ENCODE measurements around the gene ATP6V1E1.
"Not testable (repeated sequence)": the region's sequence is repeated elsewhere in the genome, so short reads cannot be mapped to it uniquely, and the experiment has no call there.

The ATP6V1E1 gene

DNA sequence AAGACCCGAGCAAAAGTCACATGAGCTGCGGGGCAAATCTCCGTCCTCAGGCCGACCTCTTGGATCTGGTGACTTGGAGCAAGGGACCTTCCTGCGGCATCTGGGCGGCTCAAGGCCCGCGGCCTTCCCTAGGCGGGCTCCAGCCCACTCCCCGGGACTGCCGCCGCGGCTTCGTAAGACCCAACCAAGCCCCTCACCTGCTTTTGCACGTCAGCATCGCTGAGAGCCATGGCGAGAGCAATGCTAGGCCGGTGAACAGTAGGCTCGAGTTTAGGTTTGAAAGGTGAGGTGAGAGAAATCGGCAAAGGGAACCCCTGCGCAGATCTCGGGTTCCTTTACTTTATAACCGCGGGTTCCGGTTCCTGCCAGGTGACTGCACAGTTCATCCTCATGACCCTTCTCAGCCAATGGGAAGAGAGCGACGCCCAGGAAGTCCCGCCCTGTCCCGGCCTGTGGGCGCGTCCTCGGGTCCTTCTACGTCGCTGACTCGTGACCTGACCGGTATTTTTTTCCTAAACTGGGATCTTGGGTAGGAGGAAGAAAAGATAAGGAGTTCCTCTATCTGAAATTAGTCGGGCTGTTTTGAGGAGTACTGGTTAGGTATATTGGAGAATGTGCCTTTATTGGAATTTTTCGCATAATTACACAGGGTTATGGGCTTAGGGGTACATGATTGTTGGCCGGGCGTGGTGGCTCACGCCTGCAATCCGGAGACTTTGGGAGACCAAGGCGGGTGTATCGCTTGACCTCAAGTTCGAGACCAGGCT lies at the start of gene ATP6V1E1:
Gene ATP6V1E1, minus strand, starts transcription at position 344 of the 767 bp plus-strand sequence. Its CDS starts 114 bp downstream, at position 230.
- in situ Hi-C loops (cut with MboI; ENCODE audit: low sequenced_read_pairs), result no loop called here

DNA sequence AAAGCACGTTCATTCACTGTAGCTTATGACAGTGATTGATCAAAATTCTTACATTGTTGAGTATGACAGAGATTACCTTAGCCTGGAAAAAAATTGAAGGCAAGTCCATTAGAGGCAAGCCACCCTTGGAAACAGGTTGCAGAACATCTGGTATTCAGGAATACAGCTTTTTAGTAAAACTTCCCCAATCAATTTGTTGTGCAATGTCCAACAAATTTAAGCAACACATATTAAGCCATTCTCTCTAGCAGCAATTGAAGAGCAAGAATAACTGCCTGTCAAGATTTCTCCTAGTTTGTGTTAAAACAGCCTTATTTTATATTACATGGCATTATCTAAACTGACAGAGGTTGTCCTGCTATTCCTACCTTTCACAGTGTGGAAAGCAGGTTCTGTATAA lies 47.0 kb upstream of the ATP6V1E1 start:
- in situ Hi-C loops (cut with MboI; ENCODE audit: low sequenced_read_pairs), result no loop called here

DNA sequence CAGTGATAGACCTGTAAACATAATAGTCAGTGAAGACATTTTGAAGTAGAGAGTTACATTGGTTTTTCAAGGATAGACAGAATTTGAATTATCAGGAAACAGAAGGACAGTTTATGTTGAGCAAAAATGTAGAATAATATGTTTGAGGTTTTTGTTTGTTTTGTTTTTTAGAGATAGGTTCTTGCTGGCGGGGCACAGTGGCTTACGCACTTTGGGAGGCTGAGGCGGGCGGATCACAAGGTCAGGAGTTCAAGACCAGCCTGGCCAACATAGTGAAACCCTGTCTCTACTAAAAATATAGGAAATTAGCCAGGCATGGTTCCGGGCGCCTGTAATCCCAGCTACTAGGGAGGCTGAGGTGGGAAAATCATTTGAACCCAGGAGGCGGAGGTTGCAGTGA lies 45.6 kb upstream of the ATP6V1E1 start:
- in situ Hi-C loops (cut with MboI; ENCODE audit: low sequenced_read_pairs), result no loop called here

GRCh38 chr22:17672417-17672991 lies 44.0 kb upstream of the ATP6V1E1 start:
- in situ Hi-C loops (cut with MboI; ENCODE audit: low sequenced_read_pairs), result no loop called here

DNA sequence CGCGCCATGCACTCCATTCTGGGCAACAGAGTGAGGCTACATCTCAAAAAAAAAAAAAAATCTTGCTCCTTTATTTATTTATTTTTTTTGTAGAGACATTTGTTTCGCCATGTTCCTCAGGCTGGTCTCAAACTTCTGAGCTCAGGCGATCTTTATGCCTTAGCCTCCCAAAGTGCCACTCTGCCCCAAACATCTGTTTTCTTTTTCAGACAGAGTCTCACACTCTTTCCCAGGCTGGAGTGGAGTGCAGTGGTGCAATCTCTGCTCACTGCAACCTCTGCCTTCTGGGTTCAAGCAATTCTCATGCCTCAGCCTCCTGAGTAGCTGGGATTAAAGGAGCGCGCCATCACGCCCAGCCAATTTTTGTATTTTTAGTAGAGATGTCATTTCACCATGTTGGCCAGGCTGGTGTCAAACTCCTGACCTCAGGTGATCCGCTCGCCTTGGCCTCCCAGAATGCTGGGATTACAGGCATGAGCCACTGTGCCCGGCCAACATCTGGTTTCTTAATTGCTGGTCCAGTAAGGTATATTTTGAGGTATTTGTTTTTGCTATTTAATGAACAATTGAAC lies 43.1 kb upstream of the ATP6V1E1 start:
- in situ Hi-C loops (cut with MboI; ENCODE audit: low sequenced_read_pairs), result not testable (repeated sequence)

DNA sequence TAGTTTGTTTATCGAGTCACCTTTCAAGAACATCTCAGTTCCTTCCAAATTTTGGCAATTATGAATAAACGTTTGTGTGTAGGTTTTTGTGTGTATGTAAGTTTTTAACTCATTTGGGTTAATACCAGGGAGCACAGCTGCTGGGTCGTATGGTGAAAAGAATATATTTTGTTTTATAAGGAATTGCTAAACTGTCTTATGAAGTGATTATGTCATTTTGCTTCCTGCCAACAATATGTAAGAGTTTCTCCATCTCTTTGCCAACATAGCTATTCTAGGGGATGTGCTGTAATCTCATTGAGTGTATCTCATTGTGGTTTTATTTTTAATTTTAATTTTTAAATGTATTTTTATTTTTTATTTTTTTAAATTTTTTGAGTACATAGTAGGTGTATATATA lies 37.3 kb upstream of the ATP6V1E1 start:
- in situ Hi-C loops (cut with MboI; ENCODE audit: low sequenced_read_pairs), result no loop called here

DNA sequence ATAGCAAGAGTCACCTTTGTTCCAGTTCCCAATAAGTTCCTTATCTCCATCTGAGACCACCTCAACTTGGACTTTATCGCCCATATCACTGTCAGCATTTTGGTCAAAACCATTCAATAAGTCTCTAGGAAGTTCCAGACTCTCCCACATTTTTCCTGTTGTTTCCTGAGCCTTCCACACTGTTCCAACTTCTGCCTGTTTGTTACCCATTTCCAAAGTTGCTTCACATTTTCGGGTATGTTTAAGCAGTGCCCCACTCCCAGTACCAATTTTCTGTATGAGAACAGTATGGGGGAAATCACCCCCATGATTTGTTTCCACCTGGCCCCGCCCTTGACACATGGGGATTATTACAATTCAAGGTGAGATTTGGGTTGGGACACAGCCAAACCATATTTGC lies 36.7 kb upstream of the ATP6V1E1 start:
- in situ Hi-C loops (cut with MboI; ENCODE audit: low sequenced_read_pairs), result no loop called here

- in situ Hi-C loops (cut with MboI; ENCODE audit: low sequenced_read_pairs), result no loop called here
Observed at GRCh38 chr22:17664414-17665055, 36.0 kb upstream of the ATP6V1E1 start.

DNA sequence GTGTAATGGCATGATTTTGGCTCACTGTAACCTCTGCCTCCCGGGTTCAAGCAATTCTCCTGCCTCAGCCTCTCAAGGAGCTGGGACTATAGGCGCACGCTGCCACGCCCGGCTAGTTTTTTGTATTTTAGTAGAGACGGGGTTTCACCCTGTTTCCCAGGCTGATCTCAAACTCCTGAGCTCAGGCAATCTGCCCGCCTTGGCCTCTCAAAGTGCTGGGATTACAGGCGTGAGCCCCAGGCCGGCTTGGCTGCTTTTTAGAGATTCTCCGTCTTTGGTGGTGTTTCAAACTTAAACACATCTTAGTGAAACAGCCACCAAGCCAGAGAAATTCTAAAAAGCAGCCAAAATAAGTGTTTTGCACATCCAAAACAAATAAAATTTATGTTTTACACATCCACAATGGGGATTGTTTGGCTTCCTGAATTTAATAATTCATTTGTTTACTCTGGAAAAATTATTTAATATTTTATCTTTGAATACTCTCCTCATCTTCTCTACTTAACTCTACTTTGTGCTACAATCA lies 28.4 kb upstream of the ATP6V1E1 start:
- in situ Hi-C loops (cut with MboI; ENCODE audit: low sequenced_read_pairs), result no loop called here

GRCh38 chr22:17655289-17655688 lies 26.7 kb upstream of the ATP6V1E1 start:
- in situ Hi-C loops (cut with MboI; ENCODE audit: low sequenced_read_pairs), result no loop called here

- in situ Hi-C loops (cut with MboI; ENCODE audit: low sequenced_read_pairs), result no loop called here
Observed at GRCh38 chr22:17648569-17648968, 20.0 kb upstream of the ATP6V1E1 start.

DNA sequence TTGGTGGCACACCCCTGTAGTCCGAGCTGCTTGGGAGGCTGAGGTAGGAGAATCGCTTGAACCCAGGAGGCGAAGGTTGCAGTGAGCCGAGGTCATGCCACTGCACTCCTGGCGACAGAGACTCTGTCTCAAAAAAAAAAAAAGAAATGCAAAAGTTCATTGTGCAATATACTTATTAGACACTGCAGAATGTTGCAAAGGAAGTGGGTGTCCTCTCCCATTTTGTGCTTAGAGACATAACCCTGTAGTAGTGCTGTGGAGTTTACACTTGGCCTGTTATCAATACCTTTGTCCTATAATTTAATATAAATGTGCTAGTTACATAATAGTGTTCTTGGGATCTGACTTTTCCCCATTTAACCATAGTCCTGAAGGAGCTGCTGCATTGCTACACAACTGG lies 19.4 kb upstream of the ATP6V1E1 start:
- in situ Hi-C loops (cut with MboI; ENCODE audit: low sequenced_read_pairs), result no loop called here

- in situ Hi-C loops (cut with MboI; ENCODE audit: low sequenced_read_pairs), result no loop called here
Observed at GRCh38 chr22:17647452-17647851, 18.9 kb upstream of the ATP6V1E1 start.

GRCh38 chr22:17642357-17642756 lies 13.8 kb upstream of the ATP6V1E1 start:
- in situ Hi-C loops (cut with MboI; ENCODE audit: low sequenced_read_pairs), result not testable (repeated sequence)

DNA sequence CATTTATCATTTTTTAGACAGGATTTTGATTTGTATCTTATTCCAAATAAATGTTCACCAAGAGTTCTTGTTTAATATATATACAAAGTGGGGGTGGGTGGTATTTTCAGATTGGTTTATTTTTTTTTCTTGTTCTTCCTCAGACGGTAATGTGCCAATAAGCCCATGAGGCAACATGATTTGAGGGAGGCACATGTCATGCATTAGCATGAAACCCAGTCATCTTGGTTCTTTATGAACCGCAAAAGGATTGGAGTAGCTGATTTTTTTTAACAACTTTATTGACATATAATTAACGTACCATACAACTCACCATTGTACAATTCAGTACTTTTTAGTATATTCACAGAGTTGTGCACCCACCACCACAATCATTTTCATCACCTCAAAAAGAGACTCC lies 12.7 kb upstream of the ATP6V1E1 start:
- in situ Hi-C loops (cut with MboI; ENCODE audit: low sequenced_read_pairs), result no loop called here

DNA sequence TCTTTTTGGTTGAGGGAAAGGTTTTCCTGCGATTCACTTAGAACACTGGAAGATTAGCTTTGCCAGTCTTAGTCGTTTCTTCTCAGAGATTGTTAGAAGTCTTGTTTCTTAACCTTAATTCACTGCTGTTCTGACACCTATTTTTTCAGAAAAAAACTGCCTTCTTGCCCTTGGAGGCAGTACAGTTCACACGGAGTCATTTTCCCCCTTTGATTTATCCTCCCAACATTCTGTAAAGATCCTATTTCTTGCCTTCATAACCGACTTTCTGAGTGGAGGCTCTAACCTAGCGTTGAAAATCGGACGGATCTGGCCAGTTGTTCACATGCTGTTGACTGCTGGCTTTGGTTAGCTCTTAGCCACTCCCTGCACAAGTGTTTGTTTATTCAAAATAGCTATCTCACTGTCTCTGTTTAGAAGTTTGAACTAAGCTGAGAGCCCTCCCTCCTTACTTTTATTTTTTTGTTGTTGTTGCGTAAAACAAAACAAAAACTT lies 10.7 kb upstream of the ATP6V1E1 start:
- in situ Hi-C loops (cut with MboI; ENCODE audit: low sequenced_read_pairs), result loop anchor here (10.0 kb wide), 1 partner anchor 136 kb away; the partner anchor contains the start of gene BID

DNA sequence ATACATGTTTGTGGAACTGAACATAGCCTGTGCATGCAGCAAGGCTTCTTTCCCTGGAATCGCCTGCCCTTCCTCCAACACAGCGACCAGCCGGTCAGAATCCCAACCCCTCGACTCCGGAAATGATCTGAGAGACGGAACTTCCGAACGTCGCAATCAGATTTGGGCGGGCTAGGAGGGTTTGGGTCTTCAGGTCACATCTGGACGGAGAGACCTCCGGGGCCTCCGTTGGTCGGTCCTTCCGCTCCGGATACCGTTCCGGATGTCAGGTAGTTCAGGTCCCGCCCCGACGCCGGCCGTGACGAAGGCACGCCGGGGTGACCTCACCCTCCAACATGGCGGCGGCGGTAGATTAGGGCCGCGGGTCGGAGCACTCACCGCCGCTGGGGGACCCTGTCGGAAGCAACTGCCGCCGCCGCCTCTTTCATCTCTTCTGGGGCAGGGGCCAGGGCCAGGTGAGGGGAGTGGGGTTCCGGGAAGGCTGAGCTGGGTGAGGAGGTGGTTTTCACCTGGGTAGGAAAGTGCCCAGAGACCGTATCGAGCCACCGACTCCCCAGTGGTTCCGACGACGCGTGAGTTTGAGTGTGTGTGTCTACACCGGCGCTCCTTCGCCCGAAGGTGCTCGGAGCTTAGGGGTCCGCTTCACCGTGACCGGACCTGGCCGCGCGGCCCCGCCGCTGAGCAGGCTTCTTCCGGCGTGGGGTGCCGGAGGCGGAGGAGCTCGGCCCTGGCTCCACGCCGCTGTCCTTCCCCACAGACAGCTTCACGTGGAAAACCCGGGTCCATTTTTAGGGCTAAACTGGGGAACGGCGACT lies 10.1 kb upstream of the ATP6V1E1 start, which contains the start of gene BCL2L13:
Gene BCL2L13, plus strand, starts transcription at position 326 of the 815 bp plus-strand sequence. CDS start 16,955 bp downstream, outside the sequence.
- in situ Hi-C loops (cut with MboI; ENCODE audit: low sequenced_read_pairs), result loop anchor here (10.0 kb wide), 1 partner anchor 136 kb away; the partner anchor contains the start of gene BID

DNA sequence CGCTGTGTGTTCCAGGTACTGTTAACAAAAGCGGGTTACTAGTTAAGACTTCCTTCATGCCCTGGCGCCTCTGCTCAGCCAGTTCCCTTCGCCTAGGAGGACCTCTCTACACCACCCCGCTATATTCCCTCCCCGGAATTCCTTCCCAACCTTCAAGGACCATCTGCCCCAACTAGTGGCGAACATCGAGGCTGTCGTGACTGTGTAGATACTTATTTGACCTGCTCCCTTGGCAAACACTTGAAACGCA lies 9.6 kb upstream of the ATP6V1E1 start:
- in situ Hi-C loops (cut with MboI; ENCODE audit: low sequenced_read_pairs), result loop anchor here (10.0 kb wide), 1 partner anchor 137 kb away; the partner anchor contains the start of gene BID

GRCh38 chr22:17637490-17638181 lies 9.1 kb upstream of the ATP6V1E1 start:
- in situ Hi-C loops (cut with MboI; ENCODE audit: low sequenced_read_pairs), result loop anchor here (10.0 kb wide), 1 partner anchor 137 kb away; the partner anchor contains the start of gene BID

- in situ Hi-C loops (cut with MboI; ENCODE audit: low sequenced_read_pairs), result loop anchor here (10.0 kb wide), 1 partner anchor 138 kb away; the partner anchor contains the start of gene BID
Observed at GRCh38 chr22:17636850-17637249, 8.3 kb upstream of the ATP6V1E1 start.
